ENCODE results near the gene MRPS33. TPM values are rescaled to one million over a fixed set of nuclear protein-coding genes. Genes with fewer than 3 reads are reported as not detected.

The MRPS33 gene
- total and polyA plus RNA-seq, 2 donors (not counting 3 experiments of a cell fraction or from before 2014, with no cell fraction given): 13.5 to 34.1 TPM

- H3K4me1 ChIP-seq (ENCODE audit: control insufficient read depth, extremely low read depth, insufficient read depth, low read length): no peaks in the 10 kb centered on the region
- H3K9me1 ChIP-seq (replicated peaks; ENCODE audit: control insufficient read depth, extremely low read depth, insufficient read depth, low read length): no peaks in the 10 kb centered on the region
- no peak overlapping the region for H3K4me2 ChIP-seq (ENCODE audit: insufficient read depth, low read length)
- no peaks in the 10 kb centered on the region for H3K79me2 ChIP-seq (ENCODE audit: control insufficient read depth, insufficient read depth, low read length)
- FAIRE-seq (no peak), DNase-seq (ENCODE audit: low read depth, low spot score) (no peak)
- no peak overlapping the region for H3K27ac ChIP-seq (ENCODE audit: insufficient read depth, low read depth, low read length)
- H3K27me3 ChIP-seq (ENCODE audit: control insufficient read depth in 2 of 2, insufficient read depth in 2 of 2, low read length in 2 of 2): no peaks in the 10 kb centered on the region
- no peak overlapping the region for H2AFZ ChIP-seq (ENCODE audit: low read depth, low read length)
- intact Hi-C loops (cut with micrococcal nuclease) (no loop called here), dilution Hi-C loops (cut with MboI; ENCODE audit: extremely low pct_ligation_motif_present, low sequenced_read_pairs) (no loop called here)
- H3K9me3 ChIP-seq (replicated peaks; ENCODE audit: control insufficient read depth, insufficient read depth, low read length): no peaks in the 10 kb centered on the region
- POLR2A ChIA-PET: interaction anchor here (0.7 kb wide), 1 partner anchor 244 kb away, joined by 4 read pairs; no protein-coding TSS in a partner anchor
- no peak overlapping the region for H3K9ac ChIP-seq (replicated peaks; ENCODE audit: extremely low read depth, insufficient read depth, low read length)
- CTCF ChIA-PET: no interaction called here
- no peak overlapping the region for H3K4me3 ChIP-seq (replicated peaks in 1 of 3; ENCODE audit: insufficient read depth in 1 of 3, low read depth in 1 of 3, low read length in 3 of 3)
- no peaks in the 10 kb centered on the region for H4K20me1 ChIP-seq (replicated peaks; ENCODE audit: control insufficient read depth, extremely low read depth, insufficient read depth, low read length)
- TF ChIP-seq POLR2A (IDR thresholded peaks at IDR 0.05; ENCODE audit: low read depth, low read length) (no peak), JUN (IDR thresholded peaks at IDR 0.05; ENCODE audit: borderline replicate concordance, insufficient read depth, insufficient read length, low read depth) (no peak), GATA2 (IDR thresholded peaks at IDR 0.05; ENCODE audit: insufficient read depth, insufficient read length, low read depth, low read length) (no peak), CTCF (IDR thresholded peaks at IDR 0.05; ENCODE audit: extremely low read depth in 1 of 2, insufficient read depth in 1 of 2, low read depth in 1 of 2, low read length in 2 of 2) (no peak), FOS (IDR thresholded peaks at IDR 0.05; ENCODE audit: borderline replicate concordance, insufficient read depth, low read length) (no peak), POLR2AphosphoS5 (IDR thresholded peaks at IDR 0.05; ENCODE audit: insufficient read depth, low read depth, low read length) (no peak), MAX (IDR thresholded peaks at IDR 0.05; ENCODE audit: insufficient read depth, insufficient read length) (no peak), MYC (IDR thresholded peaks at IDR 0.05; ENCODE audit: low read depth, low read length) (no peak), EZH2 (IDR thresholded peaks at IDR 0.05; ENCODE audit: borderline replicate concordance, low read depth, low read length, severe bottlenecking) (no peak)
- H3K36me3 ChIP-seq (ENCODE audit: control insufficient read depth in 2 of 2, extremely low read depth in 1 of 2, insufficient read depth in 2 of 2, low read length in 2 of 2): no peaks in the 10 kb centered on the region
- BruUV-seq (replicated peaks): no TSS peak
Measured at GRCh38 chr7:141045126-141045841, 30.5 kb upstream of the MRPS33 start.

Data from endothelial cell of umbilical vein (primary cell).